Loucy (cell line): ENCODE results near the gene MOB3B.

Experiments
- CTCF ChIP-seq: fragments of 200-600 bp; sonication (generic); conservative IDR thresholded peaks from 2 replicates; pipeline ENCODE4 v1.5.1; 2014; ENCODE audit warnings: mild to moderate bottlenecking, antibody characterized with exemption, low read length
- EZH2phosphoT487 ChIP-seq: fragments of 200-600 bp; IDR thresholded peaks from 2 replicates; pipeline ENCODE4 v1.6.1; 2018; ENCODE audit warnings: antibody characterized with exemption, mild to moderate bottlenecking, moderate library complexity, borderline replicate concordance

- no peak for TF ChIP-seq CTCF
- no peak for TF ChIP-seq EZH2phosphoT487
These were observed 39.8 kb upstream of the MOB3B start for GRCh38 chr9:27569406-27569805.
